Panc1 (cell line): ENCODE results near the gene F13A1. TPM values are rescaled to one million over a fixed set of nuclear protein-coding genes. Genes with fewer than 3 reads are reported as not detected.

ENCODE experiments used
- ATAC-seq: fragments of 200-7000 bp; cut with Tn5 transposase; 2 replicates; pipeline ENCODE4 v1.9.1; 2020; ENCODE audit warnings: mild to moderate bottlenecking, moderate library complexity
- BruUV-seq: library from RNA; stranded (reverse); fragments of 400-500 nt; replicated peaks from 2 replicates; lab custom pipeline; 2021; lab: Mats Ljungman, UMichigan
- CTCF ChIA-PET: fragments of 300-600 bp; sonication (Branson Sonifier 250); formaldehyde crosslinking; loops from one replicate; lab custom pipeline; 2022; ENCODE audit warnings: antibody characterized with exemption; lab: Charles Lee
- POLR2A ChIA-PET: fragments of 300-600 bp; sonication (Branson Sonifier 250); formaldehyde crosslinking; loops from one replicate; lab custom pipeline; 2022; ENCODE audit warnings: antibody characterized with exemption; lab: Charles Lee
- DNase-seq: peaks from one replicate; pipeline ENCODE4 v3.0.0-alpha.2; 2010; ENCODE audit warnings: low read depth, low spot score
- H3K27ac ChIP-seq: 2 replicates; pipeline ENCODE4 v1.5.1; 2011; ENCODE audit warnings: mild to moderate bottlenecking, low read length, inconsistent platforms
- H3K27me3 ChIP-seq: fragments of 200-500 bp; sonication (Bioruptor generic); 2 replicates; pipeline ENCODE4 v1.6.0; 2014; ENCODE audit warnings: low read length, inconsistent platforms; ENCODE audit not compliant: control insufficient read depth, insufficient read depth
- H3K36me3 ChIP-seq: fragments of 200-500 bp; sonication (Bioruptor generic); 2 replicates; pipeline ENCODE4 v1.5.1; 2014; ENCODE audit warnings: inconsistent platforms, mild to moderate bottlenecking, low read length, moderate library complexity; ENCODE audit not compliant: control insufficient read depth, insufficient read depth
- H3K4me1 ChIP-seq: 2 replicates; pipeline ENCODE4 v1.5.1; 2011; ENCODE audit warnings: inconsistent platforms, mild to moderate bottlenecking, low read length, moderate library complexity; ENCODE audit not compliant: control insufficient read depth, insufficient read depth
- H3K4me3 ChIP-seq, 2 experiments: 2 replicates each; pipeline ENCODE4 v1.5.1; 2011 to 2012; ENCODE audit warnings: low read depth in 2 of 2, low read length in 2 of 2, mild to moderate bottlenecking in 2 of 2, inconsistent platforms in 1 of 2, moderate library complexity in 1 of 2
- H3K9me3 ChIP-seq: fragments of 200-500 bp; sonication (Bioruptor generic); 2 replicates; pipeline ENCODE4 v1.5.1; 2014; ENCODE audit warnings: low read depth, mild to moderate bottlenecking, inconsistent platforms, low read length, moderate library complexity; ENCODE audit not compliant: control insufficient read depth, insufficient read depth
- POLR2AphosphoS5 ChIP-seq: IDR thresholded peaks from 2 replicates; pipeline ENCODE4 v1.6.1; 2012; ENCODE audit warnings: mild to moderate bottlenecking, low read depth, low read length, moderate library complexity
- SIN3A ChIP-seq: IDR thresholded peaks from 2 replicates; pipeline ENCODE4 v1.6.1; 2012; ENCODE audit warnings: low read depth, mild to moderate bottlenecking, low read length, moderate library complexity, borderline replicate concordance; ENCODE audit not compliant: insufficient read depth
- TCF7L2 ChIP-seq: IDR thresholded peaks from 2 replicates; pipeline ENCODE4 v1.6.1; 2011; ENCODE audit warnings: mild to moderate bottlenecking, low read depth, low read length, inconsistent platforms
- in situ Hi-C: cut with HindIII; loops from 2 replicates; pipeline ENCODE4 v1.10.0; 2016; ENCODE audit warnings: low sequenced_read_pairs, low pct_unique_long_range_greater_than_20kb
- intact Hi-C: fragments of 100-400 bp; cut with micrococcal nuclease; formaldehyde crosslinking; loops from one replicate; pipeline ENCODE4 v1.10.0; 2022; ENCODE audit not compliant: unreplicated experiment
- total RNA-seq: library from RNA; stranded (reverse); gene quantifications from one replicate; pipeline ENCODE4 v1.2.1, GENCODE V29; 2021; ENCODE audit not compliant: unreplicated experiment
- TF ChIP-seq, protein P1 (sequence below), 2 experiments: IDR thresholded peaks; 2 replicates each; pipeline ENCODE4 v1.6.1; 2011 to 2012; ENCODE audit warnings: low read depth in 2 of 2, control low read depth in 1 of 2, low read length in 1 of 2, mild to moderate bottlenecking in 1 of 2, moderate library complexity in 1 of 2; ENCODE audit not compliant: insufficient read depth in 1 of 2
- TF ChIP-seq, protein P2 (sequence below): fragments of 450-650 bp; IDR thresholded peaks from 2 replicates; pipeline ENCODE4 v1.5.1; 2017; ENCODE audit warnings: mild to moderate bottlenecking

The F13A1 gene
- total RNA-seq, 1 experiment from 2014 or later, result 0.26 TPM

DNA sequence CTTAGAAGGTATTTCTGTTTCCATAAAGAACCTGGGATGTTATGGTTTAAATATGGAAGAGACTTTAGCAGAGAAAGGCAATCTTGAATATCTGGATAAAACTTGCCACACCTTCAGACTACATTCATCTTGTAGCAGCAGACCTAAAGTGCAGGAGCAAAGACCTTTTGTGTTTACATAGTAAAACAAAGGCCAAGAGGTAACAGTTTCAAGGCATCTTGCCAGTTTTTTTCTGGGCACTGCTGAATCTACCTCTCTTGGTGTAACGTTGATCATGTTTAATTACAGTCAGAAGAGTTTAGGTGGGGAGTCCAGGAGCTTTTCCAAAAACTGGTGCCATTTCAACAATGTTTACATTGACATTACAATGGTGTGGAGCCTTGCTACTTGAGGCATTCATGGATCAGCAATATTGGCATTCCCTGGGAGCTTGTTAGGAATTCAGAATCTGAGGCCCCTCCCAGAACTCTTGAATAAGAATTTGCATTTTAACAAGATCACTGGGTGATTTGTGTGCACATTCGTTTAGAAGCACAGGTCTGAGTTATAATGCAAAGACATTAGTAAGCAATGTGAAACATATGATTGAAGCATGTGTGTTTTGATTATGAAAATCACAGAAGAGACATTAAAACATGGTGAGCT lies 94.5 kb downstream of the F13A1 start:
- intact Hi-C loops (loop anchor here (10.0 kb wide), 1 partner anchor 171 kb away; no protein-coding TSS in a partner anchor), in situ Hi-C loops (no loop called here)
- Histone ChIP-seq H3K9me3 (no peaks in the 10 kb centered on the region), H3K4me3 (no peak overlapping the region), H3K27me3 (no peaks in the 10 kb centered on the region; the same call in none of the 2 replicates), H3K36me3 (no peaks in the 10 kb centered on the region), H3K27ac (no peak overlapping the region), H3K4me1 (no peaks in the 10 kb centered on the region)
- BruUV-seq, result no TSS peak
- no peak for ATAC-seq
- no peak for TF ChIP-seq SIN3A
- TF ChIP-seq TCF7L2, result no peak
- TF ChIP-seq POLR2AphosphoS5, result no peak
- TF ChIP-seq, protein P1, sequence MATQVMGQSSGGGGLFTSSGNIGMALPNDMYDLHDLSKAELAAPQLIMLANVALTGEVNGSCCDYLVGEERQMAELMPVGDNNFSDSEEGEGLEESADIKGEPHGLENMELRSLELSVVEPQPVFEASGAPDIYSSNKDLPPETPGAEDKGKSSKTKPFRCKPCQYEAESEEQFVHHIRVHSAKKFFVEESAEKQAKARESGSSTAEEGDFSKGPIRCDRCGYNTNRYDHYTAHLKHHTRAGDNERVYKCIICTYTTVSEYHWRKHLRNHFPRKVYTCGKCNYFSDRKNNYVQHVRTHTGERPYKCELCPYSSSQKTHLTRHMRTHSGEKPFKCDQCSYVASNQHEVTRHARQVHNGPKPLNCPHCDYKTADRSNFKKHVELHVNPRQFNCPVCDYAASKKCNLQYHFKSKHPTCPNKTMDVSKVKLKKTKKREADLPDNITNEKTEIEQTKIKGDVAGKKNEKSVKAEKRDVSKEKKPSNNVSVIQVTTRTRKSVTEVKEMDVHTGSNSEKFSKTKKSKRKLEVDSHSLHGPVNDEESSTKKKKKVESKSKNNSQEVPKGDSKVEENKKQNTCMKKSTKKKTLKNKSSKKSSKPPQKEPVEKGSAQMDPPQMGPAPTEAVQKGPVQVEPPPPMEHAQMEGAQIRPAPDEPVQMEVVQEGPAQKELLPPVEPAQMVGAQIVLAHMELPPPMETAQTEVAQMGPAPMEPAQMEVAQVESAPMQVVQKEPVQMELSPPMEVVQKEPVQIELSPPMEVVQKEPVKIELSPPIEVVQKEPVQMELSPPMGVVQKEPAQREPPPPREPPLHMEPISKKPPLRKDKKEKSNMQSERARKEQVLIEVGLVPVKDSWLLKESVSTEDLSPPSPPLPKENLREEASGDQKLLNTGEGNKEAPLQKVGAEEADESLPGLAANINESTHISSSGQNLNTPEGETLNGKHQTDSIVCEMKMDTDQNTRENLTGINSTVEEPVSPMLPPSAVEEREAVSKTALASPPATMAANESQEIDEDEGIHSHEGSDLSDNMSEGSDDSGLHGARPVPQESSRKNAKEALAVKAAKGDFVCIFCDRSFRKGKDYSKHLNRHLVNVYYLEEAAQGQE (IDR thresholded peaks at IDR 0.05; ENCODE audit: insufficient read depth in 1 of 2, low read depth in 2 of 2, low read length in 1 of 2), result no peak
- TF ChIP-seq, protein P2, sequence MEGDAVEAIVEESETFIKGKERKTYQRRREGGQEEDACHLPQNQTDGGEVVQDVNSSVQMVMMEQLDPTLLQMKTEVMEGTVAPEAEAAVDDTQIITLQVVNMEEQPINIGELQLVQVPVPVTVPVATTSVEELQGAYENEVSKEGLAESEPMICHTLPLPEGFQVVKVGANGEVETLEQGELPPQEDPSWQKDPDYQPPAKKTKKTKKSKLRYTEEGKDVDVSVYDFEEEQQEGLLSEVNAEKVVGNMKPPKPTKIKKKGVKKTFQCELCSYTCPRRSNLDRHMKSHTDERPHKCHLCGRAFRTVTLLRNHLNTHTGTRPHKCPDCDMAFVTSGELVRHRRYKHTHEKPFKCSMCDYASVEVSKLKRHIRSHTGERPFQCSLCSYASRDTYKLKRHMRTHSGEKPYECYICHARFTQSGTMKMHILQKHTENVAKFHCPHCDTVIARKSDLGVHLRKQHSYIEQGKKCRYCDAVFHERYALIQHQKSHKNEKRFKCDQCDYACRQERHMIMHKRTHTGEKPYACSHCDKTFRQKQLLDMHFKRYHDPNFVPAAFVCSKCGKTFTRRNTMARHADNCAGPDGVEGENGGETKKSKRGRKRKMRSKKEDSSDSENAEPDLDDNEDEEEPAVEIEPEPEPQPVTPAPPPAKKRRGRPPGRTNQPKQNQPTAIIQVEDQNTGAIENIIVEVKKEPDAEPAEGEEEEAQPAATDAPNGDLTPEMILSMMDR, result no peak
- POLR2A ChIA-PET, result no interaction called here
- no peak for DNase-seq
- CTCF ChIA-PET, result no interaction called here

DNA sequence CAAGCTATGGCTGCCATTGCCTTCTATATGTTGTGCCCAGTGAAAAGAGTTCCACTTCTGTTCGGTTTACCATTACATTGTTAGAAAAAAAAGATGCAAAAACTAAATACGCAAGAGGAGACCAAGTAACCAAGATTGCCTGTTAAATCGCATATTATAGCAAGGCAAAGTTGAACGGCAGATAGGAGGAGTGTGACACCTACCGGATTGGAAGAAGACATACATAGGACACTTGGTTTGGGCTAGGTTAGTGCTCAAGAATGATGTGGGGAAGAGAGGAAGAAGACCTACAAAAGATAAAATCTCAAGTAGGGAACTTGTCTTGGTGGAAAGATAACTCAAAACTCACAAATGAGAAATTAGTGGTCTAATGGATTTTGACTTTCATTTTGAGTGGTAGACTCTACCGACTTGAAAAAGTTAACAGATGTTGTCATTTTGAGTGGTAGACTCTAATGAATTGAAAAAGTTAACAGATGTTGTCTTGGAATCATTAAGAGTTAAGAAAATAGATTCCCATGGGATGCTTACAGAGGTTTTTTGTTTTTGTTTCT lies 95.5 kb downstream of the F13A1 start:
- H3K36me3 ChIP-seq, result no peaks in the 10 kb centered on the region
- TF ChIP-seq, protein P1 (IDR thresholded peaks at IDR 0.05; ENCODE audit: insufficient read depth in 1 of 2, low read depth in 2 of 2, low read length in 1 of 2), result no peak
- TF ChIP-seq, protein P2, result peak; percentile 28; the same call in 1 of the 2 replicates
- in situ Hi-C loops, result no loop called here
- DNase-seq (no peak), ATAC-seq (no peak)
- no peak overlapping the region for H3K4me3 ChIP-seq
- no TSS peak for BruUV-seq
- no peaks in the 10 kb centered on the region for H3K9me3 ChIP-seq
- H3K4me1 ChIP-seq, result no peaks in the 10 kb centered on the region
- H3K27me3 ChIP-seq, result no peaks in the 10 kb centered on the region; the same call in none of the 2 replicates
- H3K27ac ChIP-seq, result no peak overlapping the region
- ChIA-PET POLR2A (no interaction called here), CTCF (no interaction called here)
- intact Hi-C loops, result loop anchor here (10.0 kb wide), 1 partner anchor 170 kb away; no protein-coding TSS in a partner anchor
